Stimulated activated CD4-positive, alpha-beta T cell treated with anti-CD3 and anti-CD28 coated beads, Interleukin-1b, Interleukin-23, amount 100 ng/mL, for 1 hour (primary cell): Measurements from ENCODE around the gene MEGF11.
"Not testable (repeated sequence)": the region's sequence is repeated elsewhere in the genome, so short reads cannot be mapped to it uniquely, and the experiment has no call there.

ENCODE experiments used
- DNase-seq, 2 donors: peaks; one replicate each; pipeline ENCODE4 v3.0.0-alpha.2; 2020; ENCODE audit warnings: low read depth in 2 of 2

MEGF11 gene

GRCh38 chr15:65893060-65893459 lies 360.5 kb downstream of the MEGF11 start:
- no peak for DNase-seq

- DNase-seq: no peak
Observed at GRCh38 chr15:65888981-65889380, 364.6 kb downstream of the MEGF11 start.

- peak in 1 of 2 donors; percentile 1 for DNase-seq
Observed at GRCh38 chr15:65887565-65887964, 366.0 kb downstream of the MEGF11 start.

- DNase-seq: no peak
Observed at GRCh38 chr15:65885668-65886218, 367.8 kb downstream of the MEGF11 start.

- no peak for DNase-seq
Observed at GRCh38 chr15:65884511-65884910, 369.0 kb downstream of the MEGF11 start.

GRCh38 chr15:65883571-65883970 lies 370.0 kb downstream of the MEGF11 start:
- no peak for DNase-seq

- DNase-seq: no peak
Observed at GRCh38 chr15:65881766-65882434, 371.6 kb downstream of the MEGF11 start.

- DNase-seq: no peak
Observed at GRCh38 chr15:65877749-65878148, 375.8 kb downstream of the MEGF11 start.

GRCh38 chr15:65875458-65875857 lies 378.1 kb downstream of the MEGF11 start:
- no peak for DNase-seq

- DNase-seq: no peak
Observed at GRCh38 chr15:65873256-65873655, 380.3 kb downstream of the MEGF11 start.

- DNase-seq: not testable (repeated sequence)
Observed at GRCh38 chr15:65872596-65872995, 381.0 kb downstream of the MEGF11 start.

GRCh38 chr15:65871886-65872285 lies 381.7 kb downstream of the MEGF11 start:
- not testable (repeated sequence) for DNase-seq

- DNase-seq: no peak
Observed at GRCh38 chr15:65870889-65871533, 382.5 kb downstream of the MEGF11 start.

GRCh38 chr15:65869954-65870871 lies 383.3 kb downstream of the MEGF11 start:
- no peak for DNase-seq

- peak; percentile 87 to 89 for DNase-seq
Observed at GRCh38 chr15:65869126-65869953, 384.2 kb downstream of the MEGF11 start, which contains the start of gene RAB11A. TSS of gene RAB11A (plus strand) at chr15:65869491. CDS start at chr15:65869586, 95 bp downstream.

- DNase-seq: no peak
Observed at GRCh38 chr15:65868546-65869125, 384.9 kb downstream of the MEGF11 start.

- not testable (repeated sequence) for DNase-seq
Observed at GRCh38 chr15:65867933-65868332, 385.6 kb downstream of the MEGF11 start.

- no peak for DNase-seq
Observed at GRCh38 chr15:65867244-65867643, 386.3 kb downstream of the MEGF11 start.

GRCh38 chr15:65863106-65863505 lies 390.4 kb downstream of the MEGF11 start:
- no peak for DNase-seq

GRCh38 chr15:65862682-65863081 lies 390.9 kb downstream of the MEGF11 start:
- DNase-seq: peak; percentile 16 to 29
